ENCODE results near the gene ANAPC16.

DNA sequence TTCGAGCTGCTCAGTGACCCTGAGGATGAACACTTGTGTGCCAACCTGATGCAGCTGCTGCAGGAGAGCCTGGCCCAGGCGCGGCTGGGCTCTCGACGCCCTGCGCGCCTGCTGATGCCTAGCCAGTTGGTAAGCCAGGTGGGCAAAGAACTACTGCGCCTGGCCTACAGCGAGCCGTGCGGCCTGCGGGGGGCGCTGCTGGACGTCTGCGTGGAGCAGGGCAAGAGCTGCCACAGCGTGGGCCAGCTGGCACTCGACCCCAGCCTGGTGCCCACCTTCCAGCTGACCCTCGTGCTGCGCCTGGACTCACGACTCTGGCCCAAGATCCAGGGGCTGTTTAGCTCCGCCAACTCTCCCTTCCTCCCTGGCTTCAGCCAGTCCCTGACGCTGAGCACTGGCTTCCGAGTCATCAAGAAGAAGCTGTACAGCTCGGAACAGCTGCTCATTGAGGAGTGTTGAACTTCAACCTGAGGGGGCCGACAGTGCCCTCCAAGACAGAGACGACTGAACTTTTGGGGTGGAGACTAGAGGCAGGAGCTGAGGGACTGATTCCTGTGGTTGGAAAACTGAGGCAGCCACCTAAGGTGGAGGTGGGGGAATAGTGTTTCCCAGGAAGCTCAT lies 59.0 kb downstream of the ANAPC16 start:
- TF ChIP-seq ATF3 (IDR thresholded peaks at IDR 0.05) (no peak), POLR2A (IDR thresholded peaks at IDR 0.05; ENCODE audit: borderline replicate concordance, extremely low read depth, insufficient read depth, insufficient read length) (no peak)
